Posterior cingulate gyrus (tissue), 11 donors: ENCODE results near the gene FOXA2.
"Not testable (repeated sequence)": the region's sequence is repeated elsewhere in the genome, so short reads cannot be mapped to it uniquely, and the experiment has no call there.

Source experiments
- DNase-seq, 10 donors: peaks; one replicate each; pipeline versions ENCODE4 v3.0.0 to v3.0.0-alpha.2; 2020 to 2021; ENCODE audit warnings: mixed read lengths in 3 of 10
- intact Hi-C: fragments of 100-400 bp; cut with DNase I; formaldehyde crosslinking; loops from one replicate; pipeline ENCODE4 v1.15.1; 2023

Gene FOXA2

DNA sequence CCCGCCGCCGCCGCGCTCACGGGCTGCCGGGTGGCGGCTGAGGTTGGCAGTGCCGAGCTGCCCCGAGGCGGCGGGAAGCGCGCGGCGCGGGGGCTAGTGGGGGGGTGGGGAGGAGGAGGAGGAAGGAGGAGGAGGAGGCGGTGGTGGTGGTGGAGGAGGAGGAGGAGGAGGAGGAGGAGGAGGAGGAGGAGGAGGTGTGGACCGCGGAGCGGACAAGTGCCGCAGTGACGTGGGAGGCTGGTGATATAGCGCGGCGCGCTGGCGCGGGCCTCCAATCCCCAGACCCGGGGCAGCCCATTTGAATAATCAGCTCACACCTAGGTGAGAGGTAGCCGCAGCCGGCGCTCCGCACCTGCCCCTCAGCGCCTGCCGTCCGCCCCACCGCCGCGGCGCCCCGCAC lies at the start of gene FOXA2:
TSS of gene FOXA2 (minus strand) at position 51 of the 400 bp plus-strand sequence. CDS start 294 bp downstream, outside the sequence.
- peak in 1 of 10 donors; percentile 71 for DNase-seq
- intact Hi-C loops: loop anchor here (10.0 kb wide), 1 partner anchor 250 kb away; no protein-coding TSS in a partner anchor

DNA sequence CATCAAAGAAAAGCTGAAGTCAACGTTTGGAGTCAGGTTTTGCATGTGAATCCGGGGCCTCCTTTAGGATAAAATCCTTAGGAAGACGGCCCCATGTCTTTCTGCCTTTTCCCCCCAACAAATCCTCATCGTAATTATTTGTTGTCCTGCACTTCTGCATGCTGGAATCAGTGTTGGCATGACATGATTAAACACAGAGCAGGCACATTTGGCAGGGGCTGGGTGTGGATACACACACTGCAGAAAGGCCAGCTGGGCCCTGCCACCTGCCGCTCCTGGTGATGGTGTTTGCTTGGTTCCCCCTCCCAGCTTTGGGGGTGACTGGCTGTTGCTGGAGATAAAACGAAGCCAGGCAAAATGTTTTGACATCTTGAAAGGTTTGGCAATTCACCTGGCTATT lies 46.3 kb upstream of the FOXA2 start:
- no peak for DNase-seq
- intact Hi-C loops: no loop called here

DNA sequence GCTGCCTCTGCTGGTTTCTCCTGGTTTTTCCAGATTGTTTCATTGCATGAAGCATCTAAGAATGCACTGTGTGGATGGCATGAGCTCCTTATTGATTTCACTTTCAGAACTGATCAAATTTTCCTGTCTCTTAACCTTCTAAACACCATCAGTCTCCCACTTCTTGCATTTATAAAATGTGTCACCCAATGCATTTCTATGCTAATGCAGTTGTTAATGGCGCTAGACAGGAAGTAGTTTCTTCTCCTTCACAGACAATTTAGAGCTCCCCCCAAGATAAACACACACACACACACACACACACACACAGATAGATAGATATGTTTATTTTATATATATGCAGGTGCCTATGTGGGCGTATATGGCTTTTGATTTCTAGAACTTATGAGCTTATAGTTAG lies 45.6 kb upstream of the FOXA2 start:
- no peak for DNase-seq
- intact Hi-C loops: no loop called here

DNA sequence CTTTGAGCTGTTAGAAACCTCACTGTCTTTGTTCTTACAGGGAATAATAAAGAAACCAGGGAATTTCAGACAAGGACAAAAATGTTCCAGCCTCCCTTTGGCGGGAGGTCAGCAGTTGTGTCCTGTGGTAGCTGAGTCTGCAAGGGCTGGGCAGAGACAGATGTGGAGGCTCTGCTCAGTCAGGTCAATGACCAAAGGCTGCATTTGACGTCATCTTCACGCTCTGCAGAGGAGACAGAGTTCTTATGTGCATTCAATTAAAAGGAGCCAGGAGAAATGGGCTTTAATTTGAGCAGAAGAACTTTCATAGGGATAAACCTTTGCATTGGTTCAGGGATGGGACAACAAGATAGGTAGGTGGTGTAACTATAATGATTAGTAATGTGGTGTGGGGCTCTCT lies 45.1 kb upstream of the FOXA2 start:
- intact Hi-C loops: no loop called here
- DNase-seq: no peak

DNA sequence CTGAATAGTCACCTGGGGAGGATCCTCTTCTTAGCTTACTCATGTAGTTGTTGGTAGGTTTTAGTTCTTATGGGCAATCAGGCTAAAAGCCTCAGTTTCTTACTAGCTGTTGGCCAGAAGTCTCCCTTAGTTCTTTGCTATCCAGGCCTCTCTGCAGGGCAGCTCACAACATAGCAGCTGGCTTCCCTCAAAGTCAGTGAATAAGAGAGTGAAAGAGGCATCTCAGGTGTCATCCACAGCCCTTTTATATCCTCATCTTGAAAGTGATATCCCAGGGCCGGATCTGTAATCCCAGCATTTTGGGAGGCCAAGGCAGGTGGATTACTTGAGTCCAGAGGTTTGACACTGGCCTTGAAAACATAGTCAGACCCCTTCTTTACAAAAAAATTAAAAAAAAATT lies 42.1 kb upstream of the FOXA2 start:
- no peak for DNase-seq
- intact Hi-C loops: no loop called here

DNA sequence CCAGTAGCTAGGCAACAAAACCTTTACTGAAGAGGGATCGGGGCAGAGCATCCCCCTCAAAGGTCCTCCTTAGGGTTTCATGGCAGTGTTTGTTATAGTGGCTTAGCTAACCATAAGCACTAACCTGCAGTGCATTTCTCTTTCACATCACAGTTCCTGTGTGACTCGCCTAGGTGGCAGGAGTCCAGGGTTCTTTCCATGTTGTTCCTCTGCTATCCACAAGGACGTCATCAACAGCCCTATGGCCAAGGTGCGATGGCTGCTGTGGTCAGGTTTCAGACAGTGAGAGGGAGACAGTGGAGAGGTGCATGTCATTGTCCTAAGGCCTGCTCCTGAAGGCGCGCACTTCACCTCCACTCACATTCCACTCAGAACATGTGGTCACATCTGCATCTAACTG lies 38.8 kb upstream of the FOXA2 start:
- no peak for DNase-seq
- intact Hi-C loops: no loop called here

DNA sequence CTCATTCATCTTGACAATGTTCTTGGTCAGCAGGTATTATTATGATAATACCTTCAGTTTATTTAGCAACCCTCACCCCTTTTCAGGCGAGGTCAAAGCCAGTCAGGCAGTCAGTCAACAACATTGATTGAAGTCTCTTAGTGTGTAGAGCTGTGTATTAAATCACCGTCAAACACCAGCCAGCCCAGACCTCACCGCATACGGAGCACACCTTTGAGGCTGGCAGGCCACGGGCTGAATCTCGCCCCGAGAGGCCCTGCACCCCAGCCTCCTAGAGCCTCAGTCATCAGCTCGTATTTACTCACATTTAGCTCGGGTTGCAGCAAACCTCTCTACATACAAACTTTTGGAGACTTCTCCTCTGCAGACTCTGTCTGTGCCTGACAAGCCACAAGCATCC lies 36.0 kb upstream of the FOXA2 start:
- DNase-seq: peak in 1 of 10 donors; percentile 64
- intact Hi-C loops: no loop called here

DNA sequence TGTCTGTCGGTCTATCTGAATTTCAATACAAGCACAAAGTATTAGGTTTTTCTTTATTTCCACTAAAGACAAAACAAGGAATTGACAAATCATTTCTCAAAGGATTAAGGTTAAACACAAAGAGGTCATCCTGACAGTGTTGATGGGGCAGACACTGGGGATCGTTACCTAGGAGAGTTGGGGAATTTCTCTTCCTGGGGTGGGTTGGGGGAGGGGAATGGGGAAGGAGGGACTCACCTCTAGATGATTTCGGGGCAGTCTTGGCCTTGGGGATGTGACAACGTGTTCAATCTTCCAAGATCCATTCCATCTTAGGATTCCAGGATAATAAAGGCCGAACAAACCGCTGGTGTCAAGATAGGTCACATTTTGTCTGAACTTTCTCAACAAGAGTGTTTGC lies 35.4 kb upstream of the FOXA2 start:
- intact Hi-C loops: no loop called here
- no peak for DNase-seq

DNA sequence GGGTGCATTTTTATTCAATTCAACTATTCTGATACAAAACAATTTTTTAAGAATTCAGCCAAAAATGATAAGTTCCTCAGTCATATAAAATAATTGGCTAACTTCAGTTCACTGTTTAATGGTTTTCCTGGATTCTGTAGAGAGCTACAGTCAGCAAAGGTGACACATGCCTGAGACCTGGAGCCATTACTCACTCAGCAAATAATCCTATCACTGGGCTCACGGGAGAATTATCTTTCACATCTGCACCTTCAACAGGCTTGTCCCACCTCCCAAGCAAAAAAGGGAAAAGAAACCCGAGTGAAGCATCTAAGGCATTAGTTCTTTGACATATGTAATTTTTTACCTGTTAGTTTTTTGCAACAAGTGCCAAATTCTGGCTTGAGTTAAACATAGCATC lies 34.9 kb upstream of the FOXA2 start:
- no peak for DNase-seq

DNA sequence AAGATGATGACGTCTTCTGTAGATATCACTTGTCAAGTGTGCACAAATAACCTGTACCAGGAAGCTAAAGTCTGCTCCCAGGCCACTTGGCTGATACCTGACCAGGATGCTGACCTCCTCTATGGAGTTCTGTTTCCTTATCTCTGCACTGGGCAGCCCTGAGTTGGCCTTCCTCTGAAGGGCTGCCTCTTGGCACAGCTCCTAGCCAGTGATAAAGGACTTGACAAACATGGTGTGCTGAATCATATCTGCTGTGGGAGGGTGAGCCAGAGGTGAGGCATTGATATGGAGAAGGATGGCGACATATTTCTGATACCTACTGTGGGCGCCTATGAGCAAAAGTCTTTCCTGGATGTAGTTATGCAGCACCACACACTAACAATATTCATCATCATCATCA lies 32.8 kb upstream of the FOXA2 start:
- intact Hi-C loops: no loop called here

More for the DNA sequence above, 34.9 kb upstream of the FOXA2 start:
- intact Hi-C loops: no loop called here

DNA sequence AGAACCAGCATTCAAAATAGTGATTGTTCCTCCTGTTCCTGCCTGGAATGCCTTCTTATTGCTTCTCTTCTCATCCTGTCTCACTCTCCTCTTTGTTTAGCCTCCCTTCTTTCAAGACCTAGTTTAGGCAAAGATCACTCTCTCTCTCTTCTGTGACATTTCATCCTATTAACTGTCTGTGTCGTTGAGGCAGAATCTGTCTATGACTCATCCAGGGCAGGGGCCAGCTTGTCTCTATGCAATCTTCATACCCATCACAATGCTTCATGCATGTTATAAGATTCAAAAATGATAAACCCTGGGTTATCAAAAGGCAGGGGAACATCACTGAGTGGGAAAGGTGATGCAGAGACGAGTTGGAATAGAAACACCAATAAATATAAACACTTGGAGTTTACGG lies 32.2 kb upstream of the FOXA2 start:
- DNase-seq: no peak
- intact Hi-C loops: no loop called here

More for the DNA sequence above, 32.8 kb upstream of the FOXA2 start:
- no peak for DNase-seq

DNA sequence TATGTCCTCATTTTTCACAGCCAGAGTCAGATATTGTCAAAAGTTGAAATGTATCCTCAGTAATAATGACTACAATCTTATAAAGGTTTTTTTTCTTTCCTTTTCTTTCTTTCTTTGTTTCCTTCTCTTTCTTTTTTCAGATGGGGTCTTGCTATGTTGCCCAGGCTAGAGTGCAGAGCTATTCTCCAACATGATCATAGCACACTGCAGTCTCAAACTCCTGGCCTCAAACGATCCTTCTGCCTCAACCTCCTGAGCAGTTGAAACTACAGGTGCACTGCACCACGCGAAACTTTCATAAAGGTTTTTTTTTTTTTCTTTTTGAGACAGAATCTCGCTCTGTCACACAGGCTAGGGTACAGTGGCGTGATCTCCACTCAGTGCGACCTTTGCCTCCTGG lies 31.1 kb upstream of the FOXA2 start:
- DNase-seq: no peak
- intact Hi-C loops: no loop called here

DNA sequence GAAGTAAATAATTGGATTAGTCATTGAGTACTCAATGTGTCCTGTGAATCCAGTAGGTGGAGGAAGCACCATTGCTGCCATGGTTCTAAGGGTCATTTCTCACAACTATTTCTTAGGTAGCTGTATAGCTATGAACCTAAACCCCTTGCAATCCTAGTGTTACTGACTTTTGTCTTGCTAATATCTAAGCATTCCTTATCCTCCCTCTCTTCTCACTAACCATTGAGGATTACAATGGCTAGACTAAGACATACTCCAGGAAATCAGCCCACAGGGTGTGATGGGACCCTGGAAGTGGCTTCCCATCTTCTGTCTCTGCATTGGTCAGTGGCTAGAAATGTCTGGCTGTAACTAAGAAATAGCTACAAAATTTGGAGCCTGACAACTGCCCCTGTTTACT lies 27.3 kb upstream of the FOXA2 start:
- intact Hi-C loops: no loop called here
- DNase-seq: no peak

DNA sequence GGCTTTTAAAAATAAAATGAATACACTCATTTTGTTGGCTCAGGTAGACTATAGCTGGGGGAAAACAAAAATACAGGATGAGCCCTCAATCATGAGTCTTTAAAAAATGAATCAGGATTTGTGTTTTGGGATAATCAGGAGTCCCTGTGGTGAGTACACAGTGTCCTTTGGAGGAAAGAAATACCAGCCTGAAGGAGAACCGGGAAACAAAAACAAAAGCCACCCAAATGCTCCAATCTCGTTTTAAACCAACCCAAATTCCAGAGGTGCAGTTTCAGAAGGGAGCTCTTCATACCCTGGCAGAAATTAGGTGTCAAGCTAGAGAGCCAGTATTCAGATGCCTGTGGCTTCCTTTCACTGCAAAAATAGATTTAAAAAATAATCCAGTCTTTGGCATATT lies 23.3 kb upstream of the FOXA2 start:
- intact Hi-C loops: no loop called here
- no peak for DNase-seq

DNA sequence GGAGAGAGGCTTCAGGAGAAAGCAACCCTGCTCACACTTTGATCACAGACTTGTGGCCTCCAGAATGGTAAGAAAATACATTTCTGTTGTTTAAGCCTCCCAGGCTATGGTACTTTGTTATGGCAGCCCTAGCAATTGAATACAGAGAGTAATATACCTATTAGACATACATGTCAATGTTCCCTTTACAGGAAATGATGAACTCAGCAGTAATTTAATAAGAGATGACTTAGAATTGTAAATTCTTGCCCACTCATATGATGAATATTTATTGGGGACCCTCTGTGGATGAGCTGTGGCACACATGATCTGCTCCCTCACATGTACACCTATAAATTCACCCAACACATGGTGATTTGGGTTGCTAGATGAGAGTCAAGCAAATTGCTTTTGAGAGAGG lies 20.4 kb upstream of the FOXA2 start:
- intact Hi-C loops: no loop called here
- DNase-seq: no peak

DNA sequence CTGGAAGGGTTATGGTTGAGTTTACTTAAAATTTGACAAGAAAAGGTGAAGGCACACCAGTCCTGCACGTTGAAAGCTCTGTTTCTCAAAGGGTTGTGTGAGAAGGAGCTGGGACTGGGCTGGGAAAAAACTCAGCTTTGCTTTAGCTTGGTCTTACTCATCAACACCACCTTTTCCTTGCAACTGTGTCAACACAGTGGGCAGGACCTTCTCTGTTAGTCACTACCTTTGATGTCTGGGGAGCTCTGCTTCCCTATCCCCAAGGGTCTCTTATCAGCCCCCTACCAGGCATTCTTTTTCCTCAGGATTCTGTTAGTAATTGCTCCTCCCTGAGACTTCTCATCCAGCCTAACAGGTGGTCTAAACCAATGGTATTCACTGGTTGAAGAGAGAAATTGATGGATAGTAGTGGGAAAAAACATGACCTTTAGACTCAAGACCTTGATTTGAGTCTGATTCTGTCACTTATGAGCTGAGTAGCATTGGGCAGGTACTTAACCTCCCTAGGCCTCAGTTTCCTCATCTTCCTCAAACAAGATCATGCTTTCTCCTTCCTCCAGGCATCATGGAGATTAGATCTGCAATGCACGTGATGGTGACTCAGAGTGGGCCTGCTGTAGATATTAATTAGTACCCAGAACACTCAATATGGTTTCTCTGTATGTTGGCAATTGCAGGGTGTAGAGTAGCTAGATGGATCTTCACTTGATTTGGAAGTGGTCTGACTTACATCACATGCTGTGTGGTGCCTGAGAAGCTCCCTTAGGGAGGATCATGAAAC lies 17.2 kb upstream of the FOXA2 start:
- DNase-seq: no peak
- intact Hi-C loops: no loop called here

DNA sequence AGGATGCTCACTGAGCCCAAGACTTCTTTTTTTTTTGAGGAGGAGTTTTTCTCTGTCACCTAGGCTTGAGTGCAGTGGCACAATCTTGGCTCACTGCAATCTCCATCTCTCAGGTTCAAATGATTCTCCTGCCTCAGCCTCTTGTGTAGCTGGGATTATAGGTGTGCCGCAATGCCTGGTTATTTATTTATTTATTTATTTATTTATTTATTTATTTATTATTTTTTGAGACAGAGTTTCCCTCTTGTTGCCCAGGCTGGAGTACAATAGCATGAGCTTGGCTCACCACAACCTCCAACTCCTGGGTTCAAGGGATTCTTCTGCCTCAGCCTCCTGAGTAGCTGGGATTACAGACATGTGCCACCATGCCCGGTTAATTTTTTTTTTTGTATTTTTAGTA lies 14.9 kb upstream of the FOXA2 start:
- intact Hi-C loops, DNase-seq: not testable (repeated sequence)

DNA sequence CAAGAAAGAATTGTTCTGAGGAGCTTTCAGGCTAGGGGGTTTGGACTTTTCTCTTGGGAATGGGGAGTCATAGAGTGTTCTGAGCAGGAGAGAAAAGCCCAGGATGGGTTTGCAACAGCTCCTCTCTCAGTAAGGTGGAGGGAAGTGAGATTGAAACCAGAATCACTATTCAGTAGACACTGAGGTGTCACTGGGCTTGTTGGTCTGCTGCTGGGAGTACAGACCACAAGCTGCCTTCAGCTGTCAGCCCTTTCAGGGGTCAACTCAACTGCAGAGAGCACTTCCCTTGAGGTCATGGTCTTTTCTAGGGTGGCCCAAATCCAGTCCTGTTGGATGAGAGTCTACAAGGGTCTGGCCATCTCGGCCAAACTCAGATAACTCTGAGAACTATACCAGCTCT lies 12.9 kb upstream of the FOXA2 start:
- DNase-seq: no peak
- intact Hi-C loops: no loop called here

DNA sequence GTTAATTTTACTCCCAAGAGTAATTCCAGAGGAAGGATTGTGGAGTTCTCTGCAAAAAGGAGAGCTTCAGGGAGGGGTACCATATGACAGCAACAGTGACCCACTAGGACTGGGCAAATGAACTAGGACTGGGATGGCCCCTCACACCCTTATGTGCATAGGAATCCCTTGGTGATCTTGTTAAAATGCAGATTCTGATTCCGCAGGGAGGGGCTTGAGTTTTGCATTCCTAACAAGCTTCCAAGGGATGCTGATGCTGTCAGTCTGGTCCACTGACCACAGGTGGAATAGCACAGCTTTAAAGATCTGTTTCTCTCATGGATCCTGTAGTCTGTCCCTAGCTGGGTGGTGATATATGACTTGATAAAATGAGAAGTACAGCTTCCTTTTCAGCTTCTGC lies 6.3 kb upstream of the FOXA2 start:
- no peak for DNase-seq
- intact Hi-C loops: no loop called here

DNA sequence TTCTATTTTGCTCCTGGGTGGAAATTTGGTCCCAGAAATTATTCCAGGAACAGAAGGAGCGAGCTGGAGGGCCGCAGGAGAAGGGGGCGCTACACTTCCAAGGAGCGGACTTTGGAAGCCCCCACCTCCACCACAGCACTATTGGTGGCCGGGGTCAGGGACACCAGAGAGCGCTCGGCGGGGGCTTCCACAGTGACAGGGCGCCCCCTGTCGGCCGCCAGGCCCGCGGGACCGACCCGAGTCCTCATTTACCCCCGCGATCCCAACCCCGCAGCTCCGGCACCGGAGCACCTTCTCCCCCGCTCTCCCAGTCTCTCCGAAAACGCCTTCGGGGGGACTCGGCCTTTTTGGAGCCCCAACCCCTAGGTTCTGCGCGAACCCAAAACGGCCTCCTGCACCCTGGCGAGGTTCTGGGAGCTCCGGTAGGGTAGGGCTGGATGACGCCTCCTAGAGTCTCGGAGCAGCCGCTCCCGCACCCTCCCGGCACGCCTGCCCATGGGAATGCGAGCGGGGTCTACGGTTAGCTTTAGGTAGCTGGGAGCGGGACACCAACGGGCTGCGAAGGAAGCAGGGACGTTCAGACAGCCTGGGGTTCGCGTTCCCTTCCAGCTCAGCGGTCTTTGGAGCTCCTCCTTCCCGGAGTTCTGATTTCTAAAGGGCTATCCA lies 2.4 kb upstream of the FOXA2 start:
- DNase-seq: peak in 5 of 10 donors; percentile 4 to 84 (median 33)
- intact Hi-C loops: loop anchor here (10.0 kb wide), 1 partner anchor 252 kb away; no protein-coding TSS in a partner anchor

DNA sequence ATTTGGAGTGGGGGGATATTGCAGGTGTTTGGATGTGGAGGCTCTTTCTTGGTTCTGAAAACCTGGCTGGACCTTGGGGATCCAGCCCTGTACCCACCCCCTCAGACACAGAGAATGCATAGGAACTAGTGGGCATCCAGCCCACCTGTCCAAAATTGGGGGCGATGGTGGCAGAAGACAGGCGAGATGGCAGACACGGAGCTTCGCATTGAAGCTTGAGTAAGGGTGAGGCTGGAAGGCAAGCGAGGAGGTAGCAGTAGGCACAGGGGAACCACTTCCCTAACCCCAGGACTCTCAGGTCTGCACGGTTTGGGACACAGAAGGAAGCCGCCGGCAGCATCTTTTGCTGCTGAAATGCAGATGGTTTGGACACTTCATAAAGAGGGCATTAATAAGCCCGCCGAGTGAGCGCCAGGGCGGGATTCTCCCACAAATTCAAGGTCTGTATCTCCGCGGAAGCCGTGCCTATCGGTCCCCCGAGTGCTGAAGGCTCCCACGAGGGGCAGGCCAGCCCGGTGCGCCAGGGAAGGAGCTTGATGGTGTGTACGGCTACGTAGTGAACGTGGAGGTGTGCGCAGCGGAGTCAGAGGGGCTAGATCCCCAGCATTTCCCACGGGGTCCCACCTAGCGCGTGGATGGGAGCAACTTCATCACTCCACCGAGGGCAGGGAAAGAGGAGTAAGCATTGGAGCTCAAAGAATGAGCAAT lies 1.6 kb upstream of the FOXA2 start:
- intact Hi-C loops: loop anchor here (10.0 kb wide), 1 partner anchor 251 kb away; no protein-coding TSS in a partner anchor
- DNase-seq: no peak
